OCI-LY1 (cell line): ENCODE measurements around the gene APBA1.

ENCODE experiments used
- H2AFZ ChIP-seq: fragments of 200-600 bp; sonication (generic), shearing (Covaris generic); 2 replicates; pipeline ENCODE4 v1.6.0; 2014; ENCODE audit warnings: antibody characterized with exemption, mild to moderate bottlenecking, low read length
- H3F3A ChIP-seq: fragments of 200-600 bp; sonication (generic), shearing (Covaris generic); 2 replicates; pipeline ENCODE4 v1.6.0; 2014; ENCODE audit warnings: mild to moderate bottlenecking, antibody characterized with exemption, low read length, moderate library complexity; ENCODE audit not compliant: insufficient read depth
- H3K27ac ChIP-seq: fragments of 200-600 bp; sonication (generic); 2 replicates; pipeline ENCODE4 v1.5.1; 2014; ENCODE audit warnings: low read length, mixed run types, mild to moderate bottlenecking, low read depth; ENCODE audit not compliant: poor library complexity, severe bottlenecking
- H3K27me3 ChIP-seq: fragments of 200-600 bp; sonication (generic); 2 replicates; pipeline ENCODE4 v1.6.0; 2014; ENCODE audit warnings: antibody characterized with exemption, mild to moderate bottlenecking, low read length, moderate library complexity; ENCODE audit not compliant: insufficient read depth
- H3K36me3 ChIP-seq: fragments of 200-600 bp; sonication (generic); 2 replicates; pipeline ENCODE4 v1.6.1; 2014; ENCODE audit warnings: mild to moderate bottlenecking, antibody characterized with exemption, low read length, moderate library complexity, mixed read lengths; ENCODE audit not compliant: insufficient read depth
- H3K4me1 ChIP-seq: fragments of 200-600 bp; sonication (generic); 2 replicates; pipeline ENCODE4 v1.5.1; 2014; ENCODE audit warnings: mild to moderate bottlenecking, low read length, moderate library complexity; ENCODE audit not compliant: insufficient read depth, severe bottlenecking
- H3K4me2 ChIP-seq: fragments of 200-600 bp; sonication (generic), shearing (Covaris generic); 2 replicates; pipeline ENCODE4 v1.6.1; 2014; ENCODE audit warnings: low read length
- H3K4me3 ChIP-seq: fragments of 200-600 bp; sonication (generic); 2 replicates; pipeline ENCODE4 v1.5.1; 2014; ENCODE audit warnings: low read length, low read depth, mild to moderate bottlenecking, mixed read lengths; ENCODE audit not compliant: poor library complexity, severe bottlenecking
- H3K79me2 ChIP-seq: fragments of 200-600 bp; shearing (Covaris generic); 2 replicates; pipeline ENCODE4 v1.6.1; 2016; ENCODE audit warnings: mixed run types, low read length, mixed read lengths; ENCODE audit not compliant: insufficient read depth
- H3K9ac ChIP-seq: fragments of 200-600 bp; sonication (generic), shearing (Covaris generic); 2 replicates; pipeline ENCODE4 v1.6.1; 2014; ENCODE audit warnings: mild to moderate bottlenecking, low read length, mixed read lengths
- H3K9me2 ChIP-seq: fragments of 200-600 bp; sonication (generic), shearing (Covaris generic); 2 replicates; pipeline ENCODE4 v1.6.1; 2014; ENCODE audit warnings: low read depth, mild to moderate bottlenecking, low read length, mixed read lengths
- H3K9me3 ChIP-seq: fragments of 200-600 bp; shearing (Covaris generic); 2 replicates; pipeline ENCODE4 v1.6.1; 2014; ENCODE audit warnings: low read length, mixed read lengths
- H4K20me1 ChIP-seq: fragments of 200-600 bp; sonication (generic), shearing (Covaris generic); 2 replicates; pipeline ENCODE4 v1.6.0; 2016; ENCODE audit warnings: mild to moderate bottlenecking, low read length; ENCODE audit not compliant: insufficient read depth
- EZH2 ChIP-seq: fragments of 200-600 bp; sonication (generic), shearing (Covaris generic); IDR thresholded peaks from 2 replicates; pipeline ENCODE4 v1.8.0; 2017; ENCODE audit warnings: borderline replicate concordance, mixed run types, mild to moderate bottlenecking, antibody characterized with exemption, low read length, moderate library complexity, mixed read lengths
- TF ChIP-seq, protein P1 (sequence below): fragments of 200-600 bp; sonication (generic), shearing (Covaris generic); IDR thresholded peaks from 2 replicates; pipeline ENCODE4 v1.5.1; 2017; ENCODE audit warnings: mild to moderate bottlenecking, antibody characterized with exemption, low read length, moderate library complexity, mixed read lengths

The APBA1 gene

DNA sequence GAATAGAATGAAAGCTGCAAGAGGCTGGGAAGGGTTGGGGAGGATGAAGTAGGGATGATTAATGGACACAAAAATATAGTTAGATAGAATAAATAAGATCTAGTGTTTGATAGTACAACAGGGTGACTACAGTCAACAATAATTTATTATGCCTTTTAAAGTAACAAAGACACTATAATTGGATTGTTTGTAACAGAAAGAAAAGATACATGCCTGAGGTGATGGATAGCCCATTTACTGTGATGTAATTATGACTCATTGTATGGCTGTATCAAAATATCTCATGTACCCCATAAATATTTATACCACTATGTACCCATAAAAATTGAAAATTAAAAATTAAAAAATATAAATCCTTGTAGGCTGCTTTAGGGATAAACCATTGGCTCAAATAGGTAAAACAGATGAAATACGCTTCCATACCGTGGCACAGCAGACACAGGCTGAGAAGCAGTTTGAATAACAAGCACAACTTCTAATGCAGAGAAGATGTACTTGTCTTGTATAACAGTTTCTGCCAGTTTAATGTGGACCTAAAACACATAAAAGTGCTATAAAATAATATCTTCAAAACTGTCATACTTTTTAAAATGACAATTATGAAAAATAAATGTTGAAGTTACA is 34.9 kb downstream of the APBA1 start:
- Histone ChIP-seq H3K36me3 (no peaks in the 10 kb centered on the region), H3K79me2 (no peaks in the 10 kb centered on the region), H4K20me1 (no peaks in the 10 kb centered on the region), H3K9me3 (no peaks in the 10 kb centered on the region), H3K4me3 (no peak overlapping the region), H3K9ac (no peak overlapping the region), H3K4me2 (no peak overlapping the region), H3F3A (no peaks in the 10 kb centered on the region), H3K9me2 (no peaks in the 10 kb centered on the region), H3K27ac (no peak overlapping the region), H3K4me1 (no peaks in the 10 kb centered on the region), H2AFZ (no peak overlapping the region), H3K27me3 (no peaks in the 10 kb centered on the region)
- TF ChIP-seq, protein P1, sequence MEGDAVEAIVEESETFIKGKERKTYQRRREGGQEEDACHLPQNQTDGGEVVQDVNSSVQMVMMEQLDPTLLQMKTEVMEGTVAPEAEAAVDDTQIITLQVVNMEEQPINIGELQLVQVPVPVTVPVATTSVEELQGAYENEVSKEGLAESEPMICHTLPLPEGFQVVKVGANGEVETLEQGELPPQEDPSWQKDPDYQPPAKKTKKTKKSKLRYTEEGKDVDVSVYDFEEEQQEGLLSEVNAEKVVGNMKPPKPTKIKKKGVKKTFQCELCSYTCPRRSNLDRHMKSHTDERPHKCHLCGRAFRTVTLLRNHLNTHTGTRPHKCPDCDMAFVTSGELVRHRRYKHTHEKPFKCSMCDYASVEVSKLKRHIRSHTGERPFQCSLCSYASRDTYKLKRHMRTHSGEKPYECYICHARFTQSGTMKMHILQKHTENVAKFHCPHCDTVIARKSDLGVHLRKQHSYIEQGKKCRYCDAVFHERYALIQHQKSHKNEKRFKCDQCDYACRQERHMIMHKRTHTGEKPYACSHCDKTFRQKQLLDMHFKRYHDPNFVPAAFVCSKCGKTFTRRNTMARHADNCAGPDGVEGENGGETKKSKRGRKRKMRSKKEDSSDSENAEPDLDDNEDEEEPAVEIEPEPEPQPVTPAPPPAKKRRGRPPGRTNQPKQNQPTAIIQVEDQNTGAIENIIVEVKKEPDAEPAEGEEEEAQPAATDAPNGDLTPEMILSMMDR, result no peak
- TF ChIP-seq EZH2, result no peak

GRCh38 chr9:69633716-69634115 is 38.5 kb downstream of the APBA1 start:
- H3F3A ChIP-seq, result no peaks in the 10 kb centered on the region
- no peak overlapping the region for H3K27ac ChIP-seq
- H3K4me2 ChIP-seq, result no peak overlapping the region
- H3K79me2 ChIP-seq, result no peaks in the 10 kb centered on the region
- no peak overlapping the region for H2AFZ ChIP-seq
- no peaks in the 10 kb centered on the region for H3K9me2 ChIP-seq
- no peaks in the 10 kb centered on the region for H3K4me1 ChIP-seq
- H3K27me3 ChIP-seq, result no peaks in the 10 kb centered on the region
- no peak overlapping the region for H3K4me3 ChIP-seq
- H3K9ac ChIP-seq, result no peak overlapping the region
- H4K20me1 ChIP-seq, result no peaks in the 10 kb centered on the region
- no peaks in the 10 kb centered on the region for H3K9me3 ChIP-seq
- TF ChIP-seq, protein P1, result no peak
- TF ChIP-seq EZH2, result no peak
- H3K36me3 ChIP-seq, result no peaks in the 10 kb centered on the region

GRCh38 chr9:69632768-69633167 is 39.4 kb downstream of the APBA1 start:
- Histone ChIP-seq H3K36me3 (no peaks in the 10 kb centered on the region), H3K79me2 (no peaks in the 10 kb centered on the region), H3K9me2 (no peaks in the 10 kb centered on the region), H3K9ac (no peak overlapping the region), H4K20me1 (no peaks in the 10 kb centered on the region), H3K27me3 (no peaks in the 10 kb centered on the region), H3K4me1 (no peaks in the 10 kb centered on the region), H3K27ac (no peak overlapping the region), H3K9me3 (no peaks in the 10 kb centered on the region), H3K4me3 (no peak overlapping the region), H3F3A (no peaks in the 10 kb centered on the region), H3K4me2 (no peak overlapping the region), H2AFZ (no peak overlapping the region)
- TF ChIP-seq, protein P1, result no peak
- no peak for TF ChIP-seq EZH2
